Measurements from ENCODE around the gene ATOSA.

The ATOSA gene

GRCh38 chr15:52680761-52681160, 1.6 kb upstream of the ATOSA start:
- Mint-ChIP-seq H3K27ac (ENCODE audit: low read depth) (peak overlapping the region; percentile 98), H3K27me3 (no peaks in the 10 kb centered on the region), H3K36me3 (ENCODE audit: insufficient read depth) (peaks cover 26% of the 10 kb centered on the region), H3K4me1 (peaks cover 42% of the 10 kb centered on the region), H3K4me3 (no peak overlapping the region), H3K9me3 (no peaks in the 10 kb centered on the region)
- ATAC-seq (replicated peaks; ENCODE audit: extremely low read depth, poor library complexity, severe bottlenecking) (no peak), DNase-seq (ENCODE audit: low spot score in 2 of 2) (no peak)

GRCh38 chr15:52680041-52680391, 828 bp upstream of the ATOSA start:
- ATAC-seq (replicated peaks; ENCODE audit: extremely low read depth, poor library complexity, severe bottlenecking), result no peak
- Mint-ChIP-seq H3K9me3 (no peaks in the 10 kb centered on the region), H3K4me3 (peak overlapping the region; percentile 94), H3K36me3 (ENCODE audit: insufficient read depth) (peaks cover 32% of the 10 kb centered on the region), H3K27ac (ENCODE audit: low read depth) (peak overlapping the region; percentile 98), H3K4me1 (peaks cover 49% of the 10 kb centered on the region), H3K27me3 (no peaks in the 10 kb centered on the region)
- DNase-seq (ENCODE audit: low spot score in 2 of 2), result no peak

GRCh38 chr15:52678468-52679231, 538 bp downstream of the ATOSA start:
- H3K9me3 Mint-ChIP-seq, result no peaks in the 10 kb centered on the region
- peak overlapping the region; percentile 94 for H3K4me3 Mint-ChIP-seq
- ATAC-seq (replicated peaks; ENCODE audit: extremely low read depth, poor library complexity, severe bottlenecking) (peak; percentile 59), DNase-seq (ENCODE audit: low spot score in 2 of 2) (peak; percentile 49 to 56)
- no peaks in the 10 kb centered on the region for H3K27me3 Mint-ChIP-seq
- H3K36me3 Mint-ChIP-seq (ENCODE audit: insufficient read depth), result peaks cover 34% of the 10 kb centered on the region
- H3K27ac Mint-ChIP-seq (ENCODE audit: low read depth), result peak overlapping the region; percentile 98
- H3K4me1 Mint-ChIP-seq, result peaks cover 46% of the 10 kb centered on the region

- Mint-ChIP-seq H3K9me3 (no peaks in the 10 kb centered on the region), H3K36me3 (ENCODE audit: insufficient read depth) (peaks cover 40% of the 10 kb centered on the region), H3K4me3 (peak overlapping the region; percentile 94), H3K4me1 (peaks cover 50% of the 10 kb centered on the region), H3K27ac (ENCODE audit: low read depth) (peak overlapping the region; percentile 98), H3K27me3 (no peaks in the 10 kb centered on the region)
- peak; percentile 41 for ATAC-seq (replicated peaks; ENCODE audit: extremely low read depth, poor library complexity, severe bottlenecking)
- peak; percentile 22 to 50 for DNase-seq (ENCODE audit: low spot score in 2 of 2)
Observed at GRCh38 chr15:52677593-52678467, 1.4 kb downstream of the ATOSA start.

- Mint-ChIP-seq H3K27ac (ENCODE audit: low read depth) (no peak overlapping the region), H3K27me3 (no peaks in the 10 kb centered on the region), H3K36me3 (ENCODE audit: insufficient read depth) (peaks cover 50% of the 10 kb centered on the region), H3K4me3 (peak overlapping the region; percentile 45), H3K4me1 (peaks cover 54% of the 10 kb centered on the region), H3K9me3 (no peaks in the 10 kb centered on the region)
- DNase-seq (ENCODE audit: low spot score in 2 of 2) (no peak), ATAC-seq (replicated peaks; ENCODE audit: extremely low read depth, poor library complexity, severe bottlenecking) (no peak)
Observed at GRCh38 chr15:52674831-52675230, 4.4 kb downstream of the ATOSA start.

GRCh38 chr15:52673734-52674133, 5.5 kb downstream of the ATOSA start:
- Mint-ChIP-seq H3K27me3 (no peaks in the 10 kb centered on the region), H3K27ac (ENCODE audit: low read depth) (no peak overlapping the region), H3K4me3 (no peak overlapping the region), H3K4me1 (peaks cover 47% of the 10 kb centered on the region), H3K36me3 (ENCODE audit: insufficient read depth) (peaks cover 51% of the 10 kb centered on the region), H3K9me3 (no peaks in the 10 kb centered on the region)
- ATAC-seq (replicated peaks; ENCODE audit: extremely low read depth, poor library complexity, severe bottlenecking) (no peak), DNase-seq (ENCODE audit: low spot score in 2 of 2) (no peak)

GRCh38 chr15:52673312-52673711, 5.9 kb downstream of the ATOSA start:
- ATAC-seq (replicated peaks; ENCODE audit: extremely low read depth, poor library complexity, severe bottlenecking) (no peak), DNase-seq (ENCODE audit: low spot score in 2 of 2) (no peak)
- Mint-ChIP-seq H3K27me3 (no peaks in the 10 kb centered on the region), H3K9me3 (no peaks in the 10 kb centered on the region), H3K36me3 (ENCODE audit: insufficient read depth) (peaks cover 48% of the 10 kb centered on the region), H3K4me3 (no peak overlapping the region), H3K4me1 (peaks cover 45% of the 10 kb centered on the region), H3K27ac (ENCODE audit: low read depth) (no peak overlapping the region)

GRCh38 chr15:52672661-52673060, 6.5 kb downstream of the ATOSA start:
- no peak overlapping the region for H3K4me3 Mint-ChIP-seq
- ATAC-seq (replicated peaks; ENCODE audit: extremely low read depth, poor library complexity, severe bottlenecking), result no peak
- no peak for DNase-seq (ENCODE audit: low spot score in 2 of 2)
- no peaks in the 10 kb centered on the region for H3K27me3 Mint-ChIP-seq
- H3K4me1 Mint-ChIP-seq, result peaks cover 45% of the 10 kb centered on the region
- H3K9me3 Mint-ChIP-seq, result no peaks in the 10 kb centered on the region
- no peak overlapping the region for H3K27ac Mint-ChIP-seq (ENCODE audit: low read depth)
- H3K36me3 Mint-ChIP-seq (ENCODE audit: insufficient read depth), result peaks cover 48% of the 10 kb centered on the region

GRCh38 chr15:52670087-52670486, 9.1 kb downstream of the ATOSA start:
- DNase-seq (ENCODE audit: low spot score in 2 of 2) (no peak), ATAC-seq (replicated peaks; ENCODE audit: extremely low read depth, poor library complexity, severe bottlenecking) (no peak)
- Mint-ChIP-seq H3K4me3 (no peak overlapping the region), H3K9me3 (no peaks in the 10 kb centered on the region), H3K27me3 (no peaks in the 10 kb centered on the region), H3K36me3 (ENCODE audit: insufficient read depth) (peaks cover 57% of the 10 kb centered on the region), H3K4me1 (peaks cover 52% of the 10 kb centered on the region), H3K27ac (ENCODE audit: low read depth) (no peak overlapping the region)

GRCh38 chr15:52668133-52668532, 11.1 kb downstream of the ATOSA start:
- Mint-ChIP-seq H3K9me3 (no peaks in the 10 kb centered on the region), H3K36me3 (ENCODE audit: insufficient read depth) (peaks cover 64% of the 10 kb centered on the region), H3K4me3 (no peak overlapping the region), H3K27ac (ENCODE audit: low read depth) (no peak overlapping the region), H3K27me3 (no peaks in the 10 kb centered on the region), H3K4me1 (peaks cover 46% of the 10 kb centered on the region)
- DNase-seq (ENCODE audit: low spot score in 2 of 2), result no peak
- ATAC-seq (replicated peaks; ENCODE audit: extremely low read depth, poor library complexity, severe bottlenecking), result no peak

- H3K27ac Mint-ChIP-seq (ENCODE audit: low read depth), result no peak overlapping the region
- no peaks in the 10 kb centered on the region for H3K27me3 Mint-ChIP-seq
- ATAC-seq (replicated peaks; ENCODE audit: extremely low read depth, poor library complexity, severe bottlenecking) (no peak), DNase-seq (ENCODE audit: low spot score in 2 of 2) (no peak)
- no peak overlapping the region for H3K4me3 Mint-ChIP-seq
- H3K4me1 Mint-ChIP-seq, result peaks cover 46% of the 10 kb centered on the region
- H3K9me3 Mint-ChIP-seq, result no peaks in the 10 kb centered on the region
- H3K36me3 Mint-ChIP-seq (ENCODE audit: insufficient read depth), result peaks cover 62% of the 10 kb centered on the region
Observed at GRCh38 chr15:52667597-52667996, 11.6 kb downstream of the ATOSA start.

GRCh38 chr15:52663536-52664294, 15.5 kb downstream of the ATOSA start:
- Mint-ChIP-seq H3K36me3 (ENCODE audit: insufficient read depth) (peaks cover 61% of the 10 kb centered on the region), H3K27me3 (no peaks in the 10 kb centered on the region), H3K27ac (ENCODE audit: low read depth) (peak overlapping the region; percentile 4), H3K4me1 (peaks cover 51% of the 10 kb centered on the region), H3K9me3 (no peaks in the 10 kb centered on the region), H3K4me3 (no peak overlapping the region)
- no peak for DNase-seq (ENCODE audit: low spot score in 2 of 2)
- ATAC-seq (replicated peaks; ENCODE audit: extremely low read depth, poor library complexity, severe bottlenecking), result no peak
